ENCODE measurements around the gene FAM43A. TPM values are rescaled to one million over a fixed set of nuclear protein-coding genes. Genes with fewer than 3 reads are reported as not detected.

The FAM43A gene
- polyA plus RNA-seq, 1 donor (not counting 4 experiments of a cell fraction or from before 2014, with no cell fraction given), result 1.1 TPM

DNA sequence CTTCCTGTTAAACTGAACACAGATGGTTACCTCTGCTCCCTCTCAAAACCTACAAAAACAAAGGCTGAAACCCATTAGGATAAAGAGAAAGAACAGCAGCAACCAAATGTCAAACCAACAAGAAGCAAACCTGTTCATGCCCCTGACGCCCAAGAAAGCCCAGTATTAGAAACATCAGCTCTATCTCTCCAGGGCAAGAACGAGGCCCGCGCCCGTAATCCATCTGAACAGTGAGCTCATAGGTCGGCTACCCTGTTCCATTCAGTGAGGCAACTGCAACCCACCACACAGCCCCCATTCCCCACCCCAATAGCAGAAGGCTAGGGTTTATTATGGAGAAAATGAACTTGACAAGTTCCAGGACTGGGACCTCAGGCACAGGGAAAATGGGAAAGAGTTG lies 23.7 kb upstream of the FAM43A start:
- H3K9ac ChIP-seq (ENCODE audit: control insufficient read depth, extremely low read depth, insufficient read depth, low read length), result no peak overlapping the region
- TF ChIP-seq CTCF (optimal IDR thresholded peaks at IDR 0.05 in 1 of 3, IDR thresholded peaks at IDR 0.05 in 1 of 3, conservative IDR thresholded peaks at IDR 0.05 in 1 of 3; ENCODE audit: extremely low read depth in 1 of 3, insufficient read depth in 2 of 3, low read length in 3 of 3) (no peak), EZH2 (IDR thresholded peaks at IDR 0.05; ENCODE audit: low read length) (no peak)
- no peak for FAIRE-seq
- no peak overlapping the region for H2AFZ ChIP-seq (ENCODE audit: control insufficient read depth, low read length)
- dilution Hi-C loops (cut with MboI; ENCODE audit: extremely low pct_ligation_motif_present, low sequenced_read_pairs), result no loop called here
- H3K9me3 ChIP-seq (ENCODE audit: control insufficient read depth, low read depth, low read length), result no peaks in the 10 kb centered on the region
- no peaks in the 10 kb centered on the region for H3K4me1 ChIP-seq (ENCODE audit: control insufficient read depth, extremely low read depth, insufficient read depth, low read length)
- H3K9me1 ChIP-seq (ENCODE audit: control insufficient read depth, extremely low read depth, insufficient read depth, low read length), result no peaks in the 10 kb centered on the region
- peaks cover 15 to 34% of the 10 kb centered on the region in 2 experiments for H3K36me3 ChIP-seq (ENCODE audit: control insufficient read depth in 2 of 2, extremely low read depth in 1 of 2, insufficient read depth in 2 of 2, low read length in 2 of 2)
- no peak for DNase-seq (ENCODE audit: low read depth, low spot score)
- no peak overlapping the region for H3K4me2 ChIP-seq (ENCODE audit: control insufficient read depth, extremely low read depth, insufficient read depth, low read depth, low read length)
- H3K27me3 ChIP-seq (ENCODE audit: control insufficient read depth, extremely low read depth, insufficient read depth, low read length), result no peaks in the 10 kb centered on the region
- peaks cover 1% of the 10 kb centered on the region for H3K79me2 ChIP-seq (ENCODE audit: control insufficient read depth, insufficient read depth, low read length)
- no peak overlapping the region for H3K27ac ChIP-seq (ENCODE audit: control insufficient read depth, insufficient read depth, low read length)
- no peaks in the 10 kb centered on the region for H4K20me1 ChIP-seq (ENCODE audit: control insufficient read depth, extremely low read depth, insufficient read depth, low read length)
- H3K4me3 ChIP-seq (ENCODE audit: control insufficient read depth in 2 of 3, extremely low read depth in 1 of 3, insufficient read depth in 2 of 3, low read depth in 1 of 3, low read length in 3 of 3), result no peak overlapping the region

DNA sequence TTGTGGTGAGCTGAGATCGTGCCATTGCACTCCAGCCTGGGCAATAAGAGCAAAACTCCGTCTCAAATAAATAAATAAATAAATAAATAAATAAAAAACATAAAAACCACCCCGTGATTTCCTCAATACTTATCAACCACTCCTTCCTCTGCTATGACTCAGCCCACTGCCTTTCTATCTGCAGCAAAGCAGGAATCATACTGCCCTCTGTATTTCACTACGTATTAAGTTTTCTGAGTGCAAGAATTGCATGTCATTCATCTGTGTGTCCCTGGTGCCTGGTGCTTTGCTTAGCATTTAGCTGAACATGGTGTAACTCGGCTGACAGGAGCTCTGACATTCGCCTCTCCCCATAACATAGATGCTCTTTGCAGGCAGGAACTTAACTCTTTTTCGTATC lies 20.8 kb upstream of the FAM43A start:
- H3K4me1 ChIP-seq (ENCODE audit: control insufficient read depth, extremely low read depth, insufficient read depth, low read length), result no peaks in the 10 kb centered on the region
- no peaks in the 10 kb centered on the region for H3K9me3 ChIP-seq (ENCODE audit: control insufficient read depth, low read depth, low read length)
- no peak overlapping the region for H3K4me3 ChIP-seq (ENCODE audit: control insufficient read depth in 2 of 3, extremely low read depth in 1 of 3, insufficient read depth in 2 of 3, low read depth in 1 of 3, low read length in 3 of 3)
- no peaks in the 10 kb centered on the region for H3K9me1 ChIP-seq (ENCODE audit: control insufficient read depth, extremely low read depth, insufficient read depth, low read length)
- TF ChIP-seq CTCF (optimal IDR thresholded peaks at IDR 0.05 in 1 of 3, IDR thresholded peaks at IDR 0.05 in 1 of 3, conservative IDR thresholded peaks at IDR 0.05 in 1 of 3; ENCODE audit: extremely low read depth in 1 of 3, insufficient read depth in 2 of 3, low read length in 3 of 3), result no peak
- no peak for TF ChIP-seq EZH2 (IDR thresholded peaks at IDR 0.05; ENCODE audit: low read length)
- DNase-seq (ENCODE audit: low read depth, low spot score) (no peak), FAIRE-seq (no peak)
- no peaks in the 10 kb centered on the region for H3K27me3 ChIP-seq (ENCODE audit: control insufficient read depth, extremely low read depth, insufficient read depth, low read length)
- H3K79me2 ChIP-seq (ENCODE audit: control insufficient read depth, insufficient read depth, low read length), result peaks cover 24% of the 10 kb centered on the region
- no peak overlapping the region for H3K27ac ChIP-seq (ENCODE audit: control insufficient read depth, insufficient read depth, low read length)
- H2AFZ ChIP-seq (ENCODE audit: control insufficient read depth, low read length), result no peak overlapping the region
- dilution Hi-C loops (cut with MboI; ENCODE audit: extremely low pct_ligation_motif_present, low sequenced_read_pairs), result no loop called here
- peaks cover 7 to 22% of the 10 kb centered on the region in 2 experiments for H3K36me3 ChIP-seq (ENCODE audit: control insufficient read depth in 2 of 2, extremely low read depth in 1 of 2, insufficient read depth in 2 of 2, low read length in 2 of 2)
- no peak overlapping the region for H3K4me2 ChIP-seq (ENCODE audit: control insufficient read depth, extremely low read depth, insufficient read depth, low read depth, low read length)
- H3K9ac ChIP-seq (ENCODE audit: control insufficient read depth, extremely low read depth, insufficient read depth, low read length), result no peak overlapping the region
- H4K20me1 ChIP-seq (ENCODE audit: control insufficient read depth, extremely low read depth, insufficient read depth, low read length), result no peaks in the 10 kb centered on the region

All from keratinocyte (primary cell).